Caco-2 (cell line): ENCODE data around the gene COQ7. TPM values are rescaled to one million over a fixed set of nuclear protein-coding genes. Genes with fewer than 3 reads are reported as not detected.

ENCODE experiments used
- BruUV-seq: library from RNA; stranded (reverse); fragments of 400-500 nt; replicated peaks from 2 replicates; lab custom pipeline; 2021; lab: Mats Ljungman, UMichigan
- CTCF ChIA-PET: fragments of 300-600 bp; sonication (Branson Sonifier 250); formaldehyde crosslinking; loops from one replicate; lab custom pipeline; 2022; ENCODE audit warnings: antibody characterized with exemption; lab: Charles Lee
- POLR2A ChIA-PET: fragments of 300-600 bp; sonication (Branson Sonifier 250); formaldehyde crosslinking; loops from one replicate; lab custom pipeline; 2022; ENCODE audit warnings: antibody characterized with exemption; lab: Charles Lee
- DNase-seq, 2 experiments: peaks; one replicate each; pipeline versions ENCODE4 v3.0.0 to v3.0.0-alpha.2; 2020 to 2022
- H3K27me3 ChIP-seq: replicated peaks from 2 replicates; pipeline ENCODE4 v1.6.0; 2011; ENCODE audit warnings: low read length; ENCODE audit not compliant: control insufficient read depth, insufficient read depth
- H3K36me3 ChIP-seq: 2 replicates; pipeline ENCODE4 v1.5.1; 2011; ENCODE audit warnings: low read length; ENCODE audit not compliant: control insufficient read depth, insufficient read depth
- H3K4me1 ChIP-seq: fragments of 250-450 bp; sonication (Bioruptor Pico); 2 replicates; pipeline ENCODE4 v1.5.1; 2020; ENCODE audit warnings: mild to moderate bottlenecking
- H3K4me3 ChIP-seq: 2 replicates; pipeline ENCODE4 v1.5.1; 2011; ENCODE audit warnings: low read depth, mild to moderate bottlenecking, control low read depth, low read length
- H3K9me3 ChIP-seq: fragments of 250-450 bp; sonication (Bioruptor Pico); 2 replicates; pipeline ENCODE4 v1.5.1; 2020; ENCODE audit warnings: mild to moderate bottlenecking, moderate library complexity
- H3K27ac Mint-ChIP-seq: one replicate; pipeline ENCODE4 v1.8.0; 2022; ENCODE audit warnings: mixed read lengths; ENCODE audit not compliant: unreplicated experiment
- H3K27me3 Mint-ChIP-seq: one replicate; pipeline ENCODE4 v1.8.0; 2022; ENCODE audit warnings: mixed read lengths; ENCODE audit not compliant: insufficient read depth, unreplicated experiment
- H3K36me3 Mint-ChIP-seq: one replicate; pipeline ENCODE4 v1.8.0; 2022; ENCODE audit warnings: mild to moderate bottlenecking, mixed read lengths; ENCODE audit not compliant: insufficient read depth, unreplicated experiment
- H3K4me1 Mint-ChIP-seq: one replicate; pipeline ENCODE4 v1.8.0; 2022; ENCODE audit warnings: low read depth, mixed read lengths; ENCODE audit not compliant: unreplicated experiment
- H3K4me3 Mint-ChIP-seq: one replicate; pipeline ENCODE4 v1.8.0; 2022; ENCODE audit warnings: mild to moderate bottlenecking, moderate library complexity, mixed read lengths; ENCODE audit not compliant: unreplicated experiment
- H3K9me3 Mint-ChIP-seq: one replicate; pipeline ENCODE4 v1.8.0; 2022; ENCODE audit warnings: mixed read lengths; ENCODE audit not compliant: unreplicated experiment
- CTCF ChIP-seq, 2 experiments: fragments of 200-600 bp in 1 of 2; IDR thresholded peaks; 1 replicate in 1 of 2; 2 replicates in 1 of 2; pipeline versions ENCODE4 v1.5.1 to v1.8.0; 2011 to 2022; ENCODE audit warnings: antibody characterized with exemption in 1 of 2, control low read depth in 1 of 2, inconsistent platforms in 1 of 2, low read depth in 1 of 2, low read length in 1 of 2, mild to moderate bottlenecking in 1 of 2, moderate library complexity in 1 of 2; ENCODE audit not compliant: insufficient read depth in 1 of 2, severe bottlenecking in 1 of 2, unreplicated experiment in 1 of 2
- intact Hi-C: fragments of 100-400 bp; cut with micrococcal nuclease; formaldehyde crosslinking; loops from one replicate; pipeline ENCODE4 v1.10.0; 2022; ENCODE audit not compliant: unreplicated experiment
- total RNA-seq: library from RNA; stranded (reverse); gene quantifications from 2 replicates; pipeline ENCODE4 v1.2.3, GENCODE V29; 2022

The COQ7 gene
- total RNA-seq, 1 experiment from 2014 or later: 17.3 TPM

GRCh38 chr16:19068237-19068815 lies 912 bp downstream of the COQ7 start:
- no TSS peak for BruUV-seq
- no peaks in the 10 kb centered on the region for H3K27me3 ChIP-seq
- ChIA-PET POLR2A (interaction anchor here (0.7 to 1.2 kb wide), 5 partner anchors 8 to 278 kb away, joined by 4 to 12 read pairs (median 5); partner anchors contain the start of genes ARL6IP1, RPS15A and TMC7), CTCF (interaction anchor here (0.7 to 1.2 kb wide), 3 partner anchors 85 to 122 kb away, joined by 4 to 12 read pairs (median 8); partner anchors contain the start of gene TMC7)
- Mint-ChIP-seq H3K4me3 (peak overlapping the region; percentile 83), H3K36me3 (peaks cover 11% of the 10 kb centered on the region), H3K9me3 (no peaks in the 10 kb centered on the region), H3K27ac (peak overlapping the region; percentile 98), H3K4me1 (peaks cover 9% of the 10 kb centered on the region), H3K27me3 (no peaks in the 10 kb centered on the region)
- H3K36me3 ChIP-seq: no peaks in the 10 kb centered on the region
- peak overlapping the region; percentile 83 for H3K4me3 ChIP-seq
- no peaks in the 10 kb centered on the region for H3K4me1 ChIP-seq
- no peak for DNase-seq
- no peak for TF ChIP-seq CTCF (IDR thresholded peaks at IDR 0.05; ENCODE audit: insufficient read depth in 1 of 2, low read depth in 1 of 2, low read length in 1 of 2, severe bottlenecking in 1 of 2, unreplicated experiment in 1 of 2)
- intact Hi-C loops: loop anchor here (5.0 kb wide), 1 partner anchor 71 kb away; no protein-coding TSS in a partner anchor
- H3K9me3 ChIP-seq: no peaks in the 10 kb centered on the region

GRCh38 chr16:19071811-19072777 lies 4.7 kb downstream of the COQ7 start:
- POLR2A ChIA-PET: no interaction called here
- peaks cover 4% of the 10 kb centered on the region for H3K4me1 Mint-ChIP-seq
- no TSS peak for BruUV-seq
- Histone ChIP-seq H3K4me1 (no peaks in the 10 kb centered on the region), H3K4me3 (no peak overlapping the region), H3K9me3 (no peaks in the 10 kb centered on the region), H3K27me3 (no peaks in the 10 kb centered on the region), H3K36me3 (no peaks in the 10 kb centered on the region)
- H3K27me3 Mint-ChIP-seq: no peaks in the 10 kb centered on the region
- peaks cover 15% of the 10 kb centered on the region for H3K36me3 Mint-ChIP-seq
- TF ChIP-seq CTCF (IDR thresholded peaks at IDR 0.05; ENCODE audit: insufficient read depth in 1 of 2, low read depth in 1 of 2, low read length in 1 of 2, severe bottlenecking in 1 of 2, unreplicated experiment in 1 of 2): peak; percentile 80 to 83
- no peaks in the 10 kb centered on the region for H3K9me3 Mint-ChIP-seq
- DNase-seq: peak; percentile 72 to 80
- H3K27ac Mint-ChIP-seq: no peak overlapping the region
- CTCF ChIA-PET: interaction anchor here (0.6 to 2.2 kb wide), 3 partner anchors 88 to 206 kb away, joined by 3 to 12 read pairs (median 11); partner anchors contain the start of gene TMC7
- H3K4me3 Mint-ChIP-seq: no peak overlapping the region
- intact Hi-C loops: loop anchor here (1.0 kb wide), 1 partner anchor 89 kb away; the partner anchor contains the start of gene TMC7

DNA sequence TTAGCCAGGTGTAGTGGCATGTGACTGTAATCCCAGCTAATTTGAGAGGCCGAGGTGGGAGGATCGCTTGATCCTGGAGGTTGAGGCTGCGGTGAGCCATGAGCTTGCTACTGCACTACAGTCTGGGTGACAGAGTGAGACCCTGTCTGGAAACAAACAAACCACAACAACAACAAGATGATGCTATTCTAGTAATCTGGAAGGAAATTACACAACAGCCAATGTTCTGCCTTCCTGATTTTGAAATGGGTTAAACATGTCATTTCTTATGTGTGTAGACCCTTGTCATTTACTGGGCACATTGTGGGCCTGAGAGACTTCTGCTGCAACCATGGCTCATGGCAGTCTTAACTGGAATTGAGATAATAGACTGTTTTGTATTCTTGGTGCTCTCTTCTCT lies 5.9 kb downstream of the COQ7 start:
- H3K9me3 ChIP-seq: no peaks in the 10 kb centered on the region
- no peak for DNase-seq
- no peaks in the 10 kb centered on the region for H3K4me1 ChIP-seq
- no peaks in the 10 kb centered on the region for H3K36me3 ChIP-seq
- TF ChIP-seq CTCF (IDR thresholded peaks at IDR 0.05; ENCODE audit: insufficient read depth in 1 of 2, low read depth in 1 of 2, low read length in 1 of 2, severe bottlenecking in 1 of 2, unreplicated experiment in 1 of 2): no peak
- no peak overlapping the region for H3K4me3 ChIP-seq
- ChIA-PET CTCF (interaction anchor here (0.6 to 1.3 kb wide), 2 partner anchors 47 to 90 kb away, joined by 5 to 11 read pairs; partner anchors contain the start of gene TMC7), POLR2A (no interaction called here)
- peaks cover 4% of the 10 kb centered on the region for H3K36me3 Mint-ChIP-seq
- H3K27me3 ChIP-seq: no peaks in the 10 kb centered on the region
- H3K27ac Mint-ChIP-seq: no peak overlapping the region
- no peaks in the 10 kb centered on the region for H3K9me3 Mint-ChIP-seq
- intact Hi-C loops: no loop called here
- no peaks in the 10 kb centered on the region for H3K27me3 Mint-ChIP-seq
- H3K4me3 Mint-ChIP-seq: no peak overlapping the region
- H3K4me1 Mint-ChIP-seq: no peaks in the 10 kb centered on the region
- BruUV-seq: no TSS peak
